Inflammatory macrophage treated with lipopolysaccharide for 4 hours (primary cell): ENCODE data around the gene OR52W1.
"Not testable (repeated sequence)": the region's sequence is repeated elsewhere in the genome, so short reads cannot be mapped to it uniquely, and the experiment has no call there.

ENCODE experiments used
- DNase-seq: peaks from one replicate; pipeline ENCODE4 v3.0.0-alpha.2; 2020

Gene OR52W1

DNA sequence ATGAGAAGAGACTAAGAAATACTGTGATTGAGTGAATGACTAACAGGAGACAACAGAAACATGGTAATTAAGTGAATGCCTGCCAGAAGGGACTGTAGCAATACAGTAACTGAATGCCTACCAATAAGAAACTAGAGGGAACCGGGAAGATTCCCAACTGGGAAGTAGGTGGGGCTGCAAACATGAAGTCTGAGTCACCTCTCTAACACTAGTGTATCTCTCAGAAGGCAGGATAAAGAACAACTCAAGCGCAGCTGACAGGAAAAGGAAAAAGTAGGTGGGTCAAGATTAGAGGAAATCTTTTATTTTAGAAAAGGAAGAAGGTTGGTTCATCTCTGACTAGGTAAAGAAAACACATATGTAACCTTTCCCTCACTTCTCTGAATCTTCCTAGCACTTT, 20.3 kb downstream of the OR52W1 start:
- DNase-seq, result peak; percentile 82

DNA sequence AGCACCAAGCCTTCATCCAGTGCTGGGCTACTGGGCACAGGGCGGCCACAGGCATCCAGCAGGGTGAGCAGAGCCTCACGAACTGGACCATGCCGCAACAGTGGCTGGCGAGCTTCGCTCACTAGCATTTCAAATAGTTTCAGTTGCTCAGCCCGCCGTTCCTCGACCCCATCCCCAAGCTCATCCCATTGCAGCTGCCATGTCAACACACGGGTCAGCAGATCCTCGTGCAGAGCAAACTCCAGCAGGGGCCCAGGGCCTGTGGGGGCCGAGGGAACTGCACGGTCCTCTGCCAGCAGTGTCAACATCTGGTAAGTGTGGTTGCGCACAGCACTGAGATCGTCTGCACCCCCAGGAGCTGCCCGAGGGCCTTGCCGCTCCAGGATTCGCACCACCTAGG, 24.8 kb downstream of the OR52W1 start:
- DNase-seq, result no peak

DNA sequence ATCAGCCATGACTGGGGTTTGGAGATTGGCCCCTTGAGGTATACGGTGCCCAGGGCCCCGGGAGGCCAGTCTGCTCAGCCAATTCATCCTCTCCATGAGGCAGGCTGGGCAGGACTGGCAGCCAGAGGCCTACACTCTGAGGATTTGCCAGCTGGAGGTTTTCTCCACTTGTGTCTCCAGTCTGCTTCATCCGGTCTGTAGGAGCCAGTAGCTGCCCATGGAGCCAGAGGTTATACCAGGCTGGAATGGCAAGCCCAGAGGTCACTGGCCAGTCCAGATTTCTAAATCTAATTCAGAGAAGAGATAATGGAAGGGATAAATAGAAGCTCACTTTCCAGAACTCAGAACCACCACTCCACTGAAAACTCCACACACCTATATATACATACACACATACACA, 25.4 kb downstream of the OR52W1 start:
- DNase-seq, result no peak

DNA sequence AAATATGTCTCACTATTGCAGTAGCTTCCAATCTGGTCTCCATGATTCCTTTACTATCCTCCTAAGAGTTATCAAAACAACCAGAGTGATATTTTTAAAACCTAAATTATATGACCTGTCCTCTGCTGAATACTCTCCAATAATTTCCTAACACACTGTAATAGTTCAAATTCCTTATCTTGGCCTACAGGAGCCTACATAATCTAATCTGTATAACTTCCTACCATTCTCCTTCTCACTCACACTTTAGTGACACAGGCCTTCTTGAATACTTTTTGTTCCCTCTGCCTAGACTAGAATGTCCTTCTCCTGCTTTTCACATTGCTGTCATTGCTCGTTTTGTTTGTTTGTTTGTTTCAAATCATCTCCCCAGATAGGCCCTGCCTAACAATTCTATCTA, 26.0 kb downstream of the OR52W1 start:
- DNase-seq, result no peak

DNA sequence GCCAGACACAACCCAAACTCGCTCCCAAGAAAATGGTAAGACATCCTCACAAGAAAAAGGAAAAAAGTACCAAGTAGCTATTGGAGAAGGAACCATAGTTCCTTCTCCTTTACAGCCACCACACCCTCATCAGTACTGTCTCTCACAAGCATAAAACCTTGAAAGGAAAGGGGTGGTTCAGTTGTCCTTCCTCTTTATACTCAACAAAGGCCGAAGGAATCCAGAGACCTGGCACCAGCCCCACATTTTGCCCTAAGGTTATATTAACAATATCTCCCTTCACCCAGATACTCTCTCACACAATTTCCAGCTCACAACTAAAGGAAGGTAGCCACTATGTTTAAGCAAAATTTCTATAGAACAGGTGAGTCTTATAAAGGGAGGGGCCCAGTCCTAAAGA, 26.9 kb downstream of the OR52W1 start:
- DNase-seq, result peak; percentile 41

- no peak for DNase-seq
Observed at GRCh38 chr11:6228520-6228919, 29.5 kb downstream of the OR52W1 start.

DNA sequence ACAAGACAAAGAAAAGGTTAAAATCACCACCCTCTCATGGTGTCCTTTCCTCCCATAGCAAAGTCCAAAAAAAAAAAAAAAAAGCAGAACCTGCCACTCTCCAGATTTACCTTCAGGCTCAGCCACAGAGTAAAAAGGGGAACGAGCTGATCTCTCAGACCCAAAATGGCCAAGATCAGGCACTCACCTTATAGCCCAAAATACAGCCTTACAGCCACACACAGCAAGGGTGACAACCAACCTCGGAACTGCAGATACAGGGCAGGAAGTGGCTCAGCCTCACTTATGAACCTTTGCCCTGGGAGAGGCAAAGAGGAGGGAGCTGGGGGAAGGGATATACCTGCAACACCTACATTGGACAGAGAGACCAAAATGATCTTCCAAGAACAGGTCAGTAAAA, 30.9 kb downstream of the OR52W1 start:
- DNase-seq, result no peak

- no peak for DNase-seq
Observed at GRCh38 chr11:6232899-6233298, 33.9 kb downstream of the OR52W1 start.

DNA sequence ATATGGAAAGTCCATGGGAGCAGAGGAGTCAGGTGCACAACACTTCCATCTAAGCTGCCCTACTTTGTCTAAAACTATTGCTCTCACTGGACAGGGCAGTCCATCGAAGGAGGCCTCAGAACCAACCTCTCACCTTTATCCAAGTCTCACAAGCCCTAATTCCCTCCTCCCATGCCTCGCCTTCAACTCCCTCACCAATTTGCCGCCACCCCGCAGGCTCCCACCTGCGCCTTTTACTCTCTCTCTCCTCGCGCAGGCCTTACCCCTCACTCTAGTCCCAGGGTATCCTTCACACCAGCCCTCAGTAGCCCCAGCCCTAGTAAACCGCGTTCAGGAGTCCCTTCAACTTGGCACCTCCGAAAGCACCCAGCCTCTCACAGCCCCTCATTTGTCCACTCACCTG, 35.0 kb downstream of the OR52W1 start:
- DNase-seq, result no peak

- DNase-seq, result peak; percentile 100
Observed at GRCh38 chr11:6234387-6235107, 35.5 kb downstream of the OR52W1 start, which contains the start of gene FHIP1B. FHIP1B (minus strand) TSS chr11:6234636; CDS start chr11:6224516, 10,120 bp downstream.

DNA sequence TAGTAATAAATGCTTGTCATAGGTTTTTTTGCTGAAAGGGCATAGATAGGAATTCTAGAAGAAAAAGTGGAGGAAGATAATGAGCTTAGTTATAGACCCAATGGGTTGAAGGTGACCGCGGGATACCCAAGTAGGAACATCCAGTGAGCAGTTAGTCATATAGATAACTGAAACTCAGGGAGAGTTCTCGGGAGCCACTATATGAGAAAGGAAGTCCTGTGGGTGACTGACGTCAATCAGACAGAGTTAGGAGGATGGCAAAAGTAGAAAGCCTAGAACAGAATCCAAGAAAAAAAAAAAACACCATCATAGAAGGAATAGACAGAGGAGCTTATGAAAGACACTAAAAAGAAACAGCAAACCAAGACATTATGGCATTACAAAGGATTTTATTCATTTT, 38.2 kb downstream of the OR52W1 start:
- DNase-seq, result peak; percentile 86

DNA sequence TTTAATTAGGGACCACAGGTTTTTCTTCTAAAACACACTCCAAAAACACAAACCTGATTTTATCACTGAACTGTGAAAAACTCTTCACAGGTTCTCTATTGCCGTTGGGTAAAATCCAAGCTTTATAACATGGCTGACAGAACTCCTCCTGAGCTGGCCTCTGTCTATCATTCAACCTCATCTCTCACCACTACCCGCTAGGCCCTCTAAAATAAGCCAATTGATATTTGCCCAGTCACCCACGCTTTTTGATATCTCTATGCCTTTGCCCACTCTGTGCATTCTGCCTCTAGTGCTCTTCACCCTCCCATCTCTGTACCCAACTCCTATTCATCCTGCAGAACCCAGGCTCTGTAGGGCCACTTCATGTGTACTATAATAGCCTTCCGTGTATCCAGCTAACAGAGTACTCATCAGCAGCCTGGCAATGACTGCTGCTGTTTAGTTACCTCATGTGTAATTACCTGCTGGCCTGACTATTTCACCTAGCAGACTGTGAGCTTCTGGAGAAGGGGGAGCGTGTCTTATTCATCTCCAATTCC, 38.8 kb downstream of the OR52W1 start:
- no peak for DNase-seq

DNA sequence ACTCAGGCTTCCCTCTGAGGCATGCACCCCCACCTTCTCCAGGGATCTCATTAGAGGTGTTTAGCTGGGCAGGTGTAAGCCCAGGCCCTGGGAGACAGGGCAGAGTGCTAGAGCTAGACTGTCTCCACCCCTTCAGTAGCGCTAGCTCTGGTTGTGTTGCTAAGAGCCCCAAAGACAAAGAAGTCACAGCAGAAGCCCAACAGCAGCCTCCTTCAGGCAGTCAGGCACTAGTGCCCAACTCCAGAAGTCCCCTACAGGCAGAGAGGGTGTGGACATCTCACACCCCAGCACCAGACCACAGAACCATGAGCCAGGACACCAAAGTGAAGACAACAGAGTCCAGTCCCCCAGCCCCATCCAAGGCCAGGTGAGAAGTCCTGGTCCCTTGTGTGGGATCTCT, 39.9 kb downstream of the OR52W1 start, which contains the start of gene CNGA4:
TSS of gene CNGA4 (plus strand) at position 188 of the 400 bp plus-strand sequence. CDS start at position 306, 118 bp downstream.
- no peak for DNase-seq

DNA sequence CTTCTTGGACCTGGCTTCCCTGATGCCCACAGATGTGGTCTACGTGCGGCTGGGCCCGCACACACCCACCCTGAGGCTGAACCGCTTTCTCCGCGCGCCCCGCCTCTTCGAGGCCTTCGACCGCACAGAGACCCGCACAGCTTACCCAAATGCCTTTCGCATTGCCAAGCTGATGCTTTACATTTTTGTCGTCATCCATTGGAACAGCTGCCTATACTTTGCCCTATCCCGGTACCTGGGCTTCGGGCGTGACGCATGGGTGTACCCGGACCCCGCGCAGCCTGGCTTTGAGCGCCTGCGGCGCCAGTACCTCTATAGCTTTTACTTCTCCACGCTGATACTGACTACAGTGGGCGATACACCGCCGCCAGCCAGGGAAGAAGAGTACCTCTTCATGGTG, 41.1 kb downstream of the OR52W1 start:
- no peak for DNase-seq

- DNase-seq, result peak; percentile 29
Observed at GRCh38 chr11:6240781-6241180, 41.8 kb downstream of the OR52W1 start.

- no peak for DNase-seq
Observed at GRCh38 chr11:6241316-6241715, 42.3 kb downstream of the OR52W1 start.

- DNase-seq, result no peak
Observed at GRCh38 chr11:6245536-6245935, 46.5 kb downstream of the OR52W1 start.

DNA sequence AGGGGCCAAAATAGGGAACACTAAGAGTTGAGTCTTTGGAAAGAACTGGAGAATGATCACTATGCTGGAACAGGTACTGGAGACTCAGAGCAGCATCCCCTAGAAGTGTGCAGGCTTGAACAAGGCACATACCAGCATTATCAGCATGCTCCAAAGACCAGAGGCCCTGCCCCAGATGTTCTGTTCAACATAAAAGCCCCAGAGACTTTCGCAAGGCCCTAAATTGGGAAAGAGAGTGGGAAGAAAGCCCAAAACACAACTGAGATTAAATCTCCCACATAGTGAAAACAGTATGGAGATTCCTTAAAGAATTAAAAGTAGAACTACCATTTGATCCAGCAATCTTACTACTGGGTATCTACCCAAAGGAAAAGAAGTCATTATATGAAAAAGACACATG, 49.2 kb downstream of the OR52W1 start:
- DNase-seq, result peak; percentile 24

DNA sequence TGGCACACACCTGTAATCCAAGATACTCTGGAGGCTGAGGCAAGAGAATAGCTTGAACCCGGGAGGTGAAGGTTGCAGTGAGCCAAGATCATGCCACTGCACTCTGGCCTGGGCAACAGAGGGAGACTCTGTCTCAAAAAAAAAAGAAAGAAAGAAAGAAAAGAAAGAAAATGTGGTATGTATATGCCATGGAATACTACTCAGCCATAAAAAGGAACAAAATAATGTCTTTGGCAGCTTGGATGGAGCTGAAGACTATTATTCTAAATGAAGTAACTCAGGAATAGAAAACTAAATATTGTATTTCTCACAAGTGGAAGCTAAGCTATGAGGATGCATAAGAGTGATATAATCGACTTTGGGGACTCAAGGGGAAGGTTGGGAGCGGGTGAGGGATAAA, 49.9 kb downstream of the OR52W1 start:
- not testable (repeated sequence) for DNase-seq
